ENCODE measurements around the gene PGAM1.

Gene PGAM1

GRCh38 chr10:97444212-97444611 is 18.2 kb downstream of the PGAM1 start:
- H4K20me1 ChIP-seq (ENCODE audit: insufficient read depth, low read length), result no peaks in the 10 kb centered on the region
- H3K27ac ChIP-seq (ENCODE audit: low read length), result peak overlapping the region; percentile 29; the same call in 1 of the 2 replicates
- H3K4me1 ChIP-seq (ENCODE audit: low read length), result peaks cover 14% of the 10 kb centered on the region
- no peaks in the 10 kb centered on the region for H3K9me3 ChIP-seq (replicated peaks; ENCODE audit: insufficient read depth, low read length)
- peaks cover 64% of the 10 kb centered on the region for H3K79me2 ChIP-seq (ENCODE audit: low read length)
- peak; percentile 45 for DNase-seq
- no peaks in the 10 kb centered on the region for H3K27me3 ChIP-seq (replicated peaks; ENCODE audit: insufficient read depth, low read length)
- H3K9ac ChIP-seq (ENCODE audit: low read length), result peak overlapping the region; percentile 63; the same call in 1 of the 2 replicates
- TF ChIP-seq EZH2 (optimal IDR thresholded peaks at IDR 0.05; ENCODE audit: low read depth, low read length) (no peak), CTCF (IDR thresholded peaks at IDR 0.05; ENCODE audit: low read length) (no peak)
- H3K4me3 ChIP-seq (ENCODE audit: low read length), result peak overlapping the region; percentile 82
- peaks cover 6% of the 10 kb centered on the region for H3F3A ChIP-seq (ENCODE audit: insufficient read depth, low read length)
- H3K4me2 ChIP-seq (ENCODE audit: low read depth, low read length), result peak overlapping the region; percentile 85
- no peak overlapping the region for H2AFZ ChIP-seq (ENCODE audit: low read length)
- no peaks in the 10 kb centered on the region for H3K9me2 ChIP-seq (replicated peaks; ENCODE audit: insufficient read depth, low read length)
- no peaks in the 10 kb centered on the region for H3K36me3 ChIP-seq (replicated peaks; ENCODE audit: insufficient read depth, low read length)

GRCh38 chr10:97445357-97445721 is 19.3 kb downstream of the PGAM1 start:
- Histone ChIP-seq H2AFZ (ENCODE audit: low read length) (peak overlapping the region; percentile 68), H3K9ac (ENCODE audit: low read length) (peak overlapping the region; percentile 63), H3K4me3 (ENCODE audit: low read length) (peak overlapping the region; percentile 82), H3K36me3 (replicated peaks; ENCODE audit: insufficient read depth, low read length) (no peaks in the 10 kb centered on the region), H3F3A (ENCODE audit: insufficient read depth, low read length) (peaks cover 6% of the 10 kb centered on the region), H3K27me3 (replicated peaks; ENCODE audit: insufficient read depth, low read length) (no peaks in the 10 kb centered on the region), H3K4me1 (ENCODE audit: low read length) (peaks cover 14% of the 10 kb centered on the region), H3K27ac (ENCODE audit: low read length) (peak overlapping the region; percentile 21; the same call in 1 of the 2 replicates), H4K20me1 (ENCODE audit: insufficient read depth, low read length) (no peaks in the 10 kb centered on the region), H3K4me2 (ENCODE audit: low read depth, low read length) (peak overlapping the region; percentile 85), H3K79me2 (ENCODE audit: low read length) (peaks cover 72% of the 10 kb centered on the region), H3K9me3 (replicated peaks; ENCODE audit: insufficient read depth, low read length) (no peaks in the 10 kb centered on the region), H3K9me2 (replicated peaks; ENCODE audit: insufficient read depth, low read length) (no peaks in the 10 kb centered on the region)
- TF ChIP-seq CTCF (IDR thresholded peaks at IDR 0.05; ENCODE audit: low read length) (no peak), EZH2 (optimal IDR thresholded peaks at IDR 0.05; ENCODE audit: low read depth, low read length) (no peak), EZH2phosphoT487 (IDR thresholded peaks at IDR 0.05; ENCODE audit: low read length) (no peak)
- no peak for DNase-seq

GRCh38 chr10:97445722-97446639 is 20.0 kb downstream of the PGAM1 start, which contains the start of the genes EXOSC1 and ZDHHC16:
TSS of gene EXOSC1 (minus strand) at chr10:97446006. CDS start at chr10:97445985, 21 bp downstream.
TSS of gene ZDHHC16 (plus strand) at chr10:97446175. CDS start at chr10:97451676, 5,501 bp downstream.
- Histone ChIP-seq H4K20me1 (ENCODE audit: insufficient read depth, low read length) (no peaks in the 10 kb centered on the region), H3K27ac (ENCODE audit: low read length) (peak within 1 kb of the TSS; percentile 29; the same call in 1 of the 2 replicates)
- peak; percentile 98 for DNase-seq

More at GRCh38 chr10:97445722-97446639, 20.0 kb downstream of the PGAM1 start, which contains the start of the genes EXOSC1 and ZDHHC16:
- Histone ChIP-seq H3K4me2 (ENCODE audit: low read depth, low read length) (peak within 1 kb of the TSS; percentile 85), H3K36me3 (replicated peaks; ENCODE audit: insufficient read depth, low read length) (no peaks in the 10 kb centered on the region), H3F3A (ENCODE audit: insufficient read depth, low read length) (peaks cover 6% of the 10 kb centered on the region), H3K4me3 (ENCODE audit: low read length) (peak within 1 kb of the TSS; percentile 82), H3K4me1 (ENCODE audit: low read length) (peaks cover 14% of the 10 kb centered on the region), H3K27me3 (replicated peaks; ENCODE audit: insufficient read depth, low read length) (no peaks in the 10 kb centered on the region), H3K79me2 (ENCODE audit: low read length) (peaks cover 79% of the 10 kb centered on the region), H3K9ac (ENCODE audit: low read length) (peak within 1 kb of the TSS; percentile 63), H3K9me3 (replicated peaks; ENCODE audit: insufficient read depth, low read length) (no peaks in the 10 kb centered on the region), H3K9me2 (replicated peaks; ENCODE audit: insufficient read depth, low read length) (no peaks in the 10 kb centered on the region), H2AFZ (ENCODE audit: low read length) (peak within 1 kb of the TSS; percentile 68)
- TF ChIP-seq CTCF (IDR thresholded peaks at IDR 0.05; ENCODE audit: low read length) (peak; percentile 29), EZH2 (optimal IDR thresholded peaks at IDR 0.05; ENCODE audit: low read depth, low read length) (no peak), EZH2phosphoT487 (IDR thresholded peaks at IDR 0.05; ENCODE audit: low read length) (no peak)
